Hematopoietic multipotent progenitor cell treated with erythropoietin and hydrocortisone succinate and interleukin-3 and kit ligand, for 4 days (in vitro differentiated cells): ENCODE measurements around the gene CDH3.

Experiments
- DNase-seq: peaks from one replicate; pipeline ENCODE4 v3.0.0-alpha.2; 2015

CDH3 gene

GRCh38 chr16:68652659-68653058 lies 7.5 kb downstream of the CDH3 start:
- DNase-seq = no peak

GRCh38 chr16:68655806-68656205 lies 10.7 kb downstream of the CDH3 start:
- DNase-seq = no peak

GRCh38 chr16:68656751-68657150 lies 11.6 kb downstream of the CDH3 start:
- no peak for DNase-seq

- no peak for DNase-seq
These were observed 13.3 kb downstream of the CDH3 start for GRCh38 chr16:68658341-68658973.

GRCh38 chr16:68658974-68659360 lies 13.9 kb downstream of the CDH3 start:
- DNase-seq = no peak

GRCh38 chr16:68659412-68660358 lies 14.6 kb downstream of the CDH3 start:
- DNase-seq = no peak

GRCh38 chr16:68660359-68660795 lies 15.3 kb downstream of the CDH3 start:
- DNase-seq = no peak

GRCh38 chr16:68662035-68662434 lies 16.9 kb downstream of the CDH3 start:
- DNase-seq = no peak

GRCh38 chr16:68664297-68664696 lies 19.2 kb downstream of the CDH3 start:
- no peak for DNase-seq

- DNase-seq = no peak
These were observed 20.4 kb downstream of the CDH3 start for GRCh38 chr16:68665501-68665900.

GRCh38 chr16:68668266-68668665 lies 23.2 kb downstream of the CDH3 start:
- peak; percentile 62 for DNase-seq

GRCh38 chr16:68676113-68676860 lies 31.2 kb downstream of the CDH3 start:
- no peak for DNase-seq

GRCh38 chr16:68681038-68681437 lies 35.9 kb downstream of the CDH3 start:
- DNase-seq = no peak

- no peak for DNase-seq
These were observed 40.8 kb downstream of the CDH3 start for GRCh38 chr16:68685685-68686478.

GRCh38 chr16:68686905-68687304 lies 41.8 kb downstream of the CDH3 start:
- DNase-seq = no peak

GRCh38 chr16:68689921-68690320 lies 44.8 kb downstream of the CDH3 start:
- DNase-seq = no peak

- no peak for DNase-seq
These were observed 50.5 kb downstream of the CDH3 start for GRCh38 chr16:68695575-68695974.

GRCh38 chr16:68696514-68696913 lies 51.4 kb downstream of the CDH3 start:
- DNase-seq = peak; percentile 30

- no peak for DNase-seq
These were observed 53.0 kb downstream of the CDH3 start for GRCh38 chr16:68698091-68698490.

- no peak for DNase-seq
These were observed 55.0 kb downstream of the CDH3 start for GRCh38 chr16:68700120-68700519.

- no peak for DNase-seq
These were observed 55.7 kb downstream of the CDH3 start for GRCh38 chr16:68700831-68701230.

GRCh38 chr16:68704232-68704867 lies 59.2 kb downstream of the CDH3 start:
- peak; percentile 85 for DNase-seq
